H1 (cell line): Measurements from ENCODE around the gene ASIC2. TPM values are rescaled to one million over a fixed set of nuclear protein-coding genes. Genes with fewer than 3 reads are reported as not detected.

ENCODE experiments used
- BACH1 ChIP-seq: IDR thresholded peaks from 2 replicates; pipeline ENCODE4 v1.6.1; 2012; ENCODE audit warnings: low read length, improper control_type of control experiment
- polyA plus RNA-seq, 7 experiments: library from polyadenylated mRNA; depleted of rRNA in 3 of 7; stranded (reverse) in 5 of 7; unstranded in 2 of 7; fragments of >200 nt in 5 of 7; fragments of 200-250 nt in 2 of 7; gene quantifications; 1 replicate in 5 of 7; 2 replicates in 1 of 7; 4 replicates in 1 of 7; pipeline versions ENCODE4 v1.2.1 to v1.2.3, GENCODE V29; 2011 to 2013; ENCODE audit warnings: missing spikeins in 2 of 7, mixed read lengths in 2 of 7
- total RNA-seq: library from RNA; stranded (reverse); fragmentation: NEBNext Ultra II Directional; extraction: Animal tissue kit (Norgen Biotek cat#: 25700); gene quantifications from 2 replicates; pipeline ENCODE4 v1.2.1, GENCODE V29; 2021
- TF ChIP-seq, protein P1 (sequence below): fragments of 300-600 bp; sonication (generic); IDR thresholded peaks from 2 replicates; pipeline ENCODE4 v1.7.1; 2012; ENCODE audit warnings: low read length, moderate library complexity, mild to moderate bottlenecking, inconsistent platforms; ENCODE audit not compliant: insufficient replicate concordance

ASIC2 gene
- total and polyA plus RNA-seq, 2 of the 8 experiments (the other 6 are each of a cell fraction or from before 2014, with no cell fraction given), result 0.86 to 1.2 TPM

DNA sequence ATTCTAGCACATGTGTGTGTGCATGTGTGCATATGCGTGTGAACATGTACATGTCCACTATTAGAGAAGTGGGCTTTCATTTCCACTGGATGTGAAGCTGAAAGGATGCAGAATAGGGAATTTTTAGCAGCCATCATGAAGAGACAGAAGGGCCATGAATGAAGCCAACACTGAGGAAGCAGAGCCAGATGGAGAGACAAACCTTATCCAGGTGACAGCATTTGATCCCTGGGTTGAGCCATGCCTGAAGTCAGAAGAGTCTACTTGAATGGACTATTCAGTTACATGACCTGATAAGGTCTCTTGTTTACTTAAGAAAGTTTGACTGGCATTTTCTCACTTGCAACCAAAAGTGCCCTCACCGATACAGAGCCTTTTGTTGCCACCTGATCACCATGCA lies 88.4 kb downstream of the ASIC2 start (continued):
- TF ChIP-seq, protein P1, sequence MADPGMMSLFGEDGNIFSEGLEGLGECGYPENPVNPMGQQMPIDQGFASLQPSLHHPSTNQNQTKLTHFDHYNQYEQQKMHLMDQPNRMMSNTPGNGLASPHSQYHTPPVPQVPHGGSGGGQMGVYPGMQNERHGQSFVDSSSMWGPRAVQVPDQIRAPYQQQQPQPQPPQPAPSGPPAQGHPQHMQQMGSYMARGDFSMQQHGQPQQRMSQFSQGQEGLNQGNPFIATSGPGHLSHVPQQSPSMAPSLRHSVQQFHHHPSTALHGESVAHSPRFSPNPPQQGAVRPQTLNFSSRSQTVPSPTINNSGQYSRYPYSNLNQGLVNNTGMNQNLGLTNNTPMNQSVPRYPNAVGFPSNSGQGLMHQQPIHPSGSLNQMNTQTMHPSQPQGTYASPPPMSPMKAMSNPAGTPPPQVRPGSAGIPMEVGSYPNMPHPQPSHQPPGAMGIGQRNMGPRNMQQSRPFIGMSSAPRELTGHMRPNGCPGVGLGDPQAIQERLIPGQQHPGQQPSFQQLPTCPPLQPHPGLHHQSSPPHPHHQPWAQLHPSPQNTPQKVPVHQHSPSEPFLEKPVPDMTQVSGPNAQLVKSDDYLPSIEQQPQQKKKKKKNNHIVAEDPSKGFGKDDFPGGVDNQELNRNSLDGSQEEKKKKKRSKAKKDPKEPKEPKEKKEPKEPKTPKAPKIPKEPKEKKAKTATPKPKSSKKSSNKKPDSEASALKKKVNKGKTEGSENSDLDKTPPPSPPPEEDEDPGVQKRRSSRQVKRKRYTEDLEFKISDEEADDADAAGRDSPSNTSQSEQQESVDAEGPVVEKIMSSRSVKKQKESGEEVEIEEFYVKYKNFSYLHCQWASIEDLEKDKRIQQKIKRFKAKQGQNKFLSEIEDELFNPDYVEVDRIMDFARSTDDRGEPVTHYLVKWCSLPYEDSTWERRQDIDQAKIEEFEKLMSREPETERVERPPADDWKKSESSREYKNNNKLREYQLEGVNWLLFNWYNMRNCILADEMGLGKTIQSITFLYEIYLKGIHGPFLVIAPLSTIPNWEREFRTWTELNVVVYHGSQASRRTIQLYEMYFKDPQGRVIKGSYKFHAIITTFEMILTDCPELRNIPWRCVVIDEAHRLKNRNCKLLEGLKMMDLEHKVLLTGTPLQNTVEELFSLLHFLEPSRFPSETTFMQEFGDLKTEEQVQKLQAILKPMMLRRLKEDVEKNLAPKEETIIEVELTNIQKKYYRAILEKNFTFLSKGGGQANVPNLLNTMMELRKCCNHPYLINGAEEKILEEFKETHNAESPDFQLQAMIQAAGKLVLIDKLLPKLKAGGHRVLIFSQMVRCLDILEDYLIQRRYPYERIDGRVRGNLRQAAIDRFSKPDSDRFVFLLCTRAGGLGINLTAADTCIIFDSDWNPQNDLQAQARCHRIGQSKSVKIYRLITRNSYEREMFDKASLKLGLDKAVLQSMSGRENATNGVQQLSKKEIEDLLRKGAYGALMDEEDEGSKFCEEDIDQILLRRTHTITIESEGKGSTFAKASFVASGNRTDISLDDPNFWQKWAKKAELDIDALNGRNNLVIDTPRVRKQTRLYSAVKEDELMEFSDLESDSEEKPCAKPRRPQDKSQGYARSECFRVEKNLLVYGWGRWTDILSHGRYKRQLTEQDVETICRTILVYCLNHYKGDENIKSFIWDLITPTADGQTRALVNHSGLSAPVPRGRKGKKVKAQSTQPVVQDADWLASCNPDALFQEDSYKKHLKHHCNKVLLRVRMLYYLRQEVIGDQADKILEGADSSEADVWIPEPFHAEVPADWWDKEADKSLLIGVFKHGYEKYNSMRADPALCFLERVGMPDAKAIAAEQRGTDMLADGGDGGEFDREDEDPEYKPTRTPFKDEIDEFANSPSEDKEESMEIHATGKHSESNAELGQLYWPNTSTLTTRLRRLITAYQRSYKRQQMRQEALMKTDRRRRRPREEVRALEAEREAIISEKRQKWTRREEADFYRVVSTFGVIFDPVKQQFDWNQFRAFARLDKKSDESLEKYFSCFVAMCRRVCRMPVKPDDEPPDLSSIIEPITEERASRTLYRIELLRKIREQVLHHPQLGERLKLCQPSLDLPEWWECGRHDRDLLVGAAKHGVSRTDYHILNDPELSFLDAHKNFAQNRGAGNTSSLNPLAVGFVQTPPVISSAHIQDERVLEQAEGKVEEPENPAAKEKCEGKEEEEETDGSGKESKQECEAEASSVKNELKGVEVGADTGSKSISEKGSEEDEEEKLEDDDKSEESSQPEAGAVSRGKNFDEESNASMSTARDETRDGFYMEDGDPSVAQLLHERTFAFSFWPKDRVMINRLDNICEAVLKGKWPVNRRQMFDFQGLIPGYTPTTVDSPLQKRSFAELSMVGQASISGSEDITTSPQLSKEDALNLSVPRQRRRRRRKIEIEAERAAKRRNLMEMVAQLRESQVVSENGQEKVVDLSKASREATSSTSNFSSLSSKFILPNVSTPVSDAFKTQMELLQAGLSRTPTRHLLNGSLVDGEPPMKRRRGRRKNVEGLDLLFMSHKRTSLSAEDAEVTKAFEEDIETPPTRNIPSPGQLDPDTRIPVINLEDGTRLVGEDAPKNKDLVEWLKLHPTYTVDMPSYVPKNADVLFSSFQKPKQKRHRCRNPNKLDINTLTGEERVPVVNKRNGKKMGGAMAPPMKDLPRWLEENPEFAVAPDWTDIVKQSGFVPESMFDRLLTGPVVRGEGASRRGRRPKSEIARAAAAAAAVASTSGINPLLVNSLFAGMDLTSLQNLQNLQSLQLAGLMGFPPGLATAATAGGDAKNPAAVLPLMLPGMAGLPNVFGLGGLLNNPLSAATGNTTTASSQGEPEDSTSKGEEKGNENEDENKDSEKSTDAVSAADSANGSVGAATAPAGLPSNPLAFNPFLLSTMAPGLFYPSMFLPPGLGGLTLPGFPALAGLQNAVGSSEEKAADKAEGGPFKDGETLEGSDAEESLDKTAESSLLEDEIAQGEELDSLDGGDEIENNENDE, result no peak
- no peak for TF ChIP-seq BACH1
- TF ChIP-seq, all 59 proteins: peak for 0
